Endothelial cell of umbilical vein (primary cell): Measurements from ENCODE around the gene WDR5. TPM values are rescaled to one million over a fixed set of nuclear protein-coding genes. Genes with fewer than 3 reads are reported as not detected.

ENCODE experiments used
- BruUV-seq: library from RNA; stranded (reverse); fragments of 400-500 nt; replicated peaks from 2 replicates; lab custom pipeline; 2021; lab: Mats Ljungman, UMichigan
- CTCF ChIA-PET: fragments of 300-600, 350-600 bp; sonication (Branson Sonifier 250); formaldehyde crosslinking; loops from one replicate; lab custom pipeline; 2021; ENCODE audit warnings: antibody characterized with exemption, inconsistent platforms; lab: Charles Lee
- POLR2A ChIA-PET: fragments of 300-600, 350-600 bp; sonication (Branson Sonifier 250); formaldehyde crosslinking; loops from one replicate; lab custom pipeline; 2021; ENCODE audit warnings: antibody characterized with exemption, inconsistent platforms; lab: Charles Lee
- DNase-seq: peaks from one replicate; pipeline ENCODE4 v3.0.0-alpha.2; 2011; ENCODE audit warnings: low read depth, low spot score
- FAIRE-seq: peaks from 2 replicates; lab custom pipeline; 2011; peaks lifted over from hg19 to GRCh38; lab: Jason Lieb, UNC
- H2AFZ ChIP-seq: 2 replicates; pipeline ENCODE4 v1.6.0; 2012; ENCODE audit warnings: low read depth, low read length, control low read depth, inconsistent platforms
- H3K27ac ChIP-seq: 2 replicates; pipeline ENCODE4 v1.5.1; 2011; ENCODE audit warnings: low read depth, mild to moderate bottlenecking, control low read depth, low read length, moderate library complexity; ENCODE audit not compliant: insufficient read depth
- H3K27me3 ChIP-seq, 2 experiments: 2 replicates each; pipeline versions ENCODE4 v1.6.0 to v1.6.1; 2011; ENCODE audit warnings: low read length in 2 of 2, mixed read lengths in 1 of 2; ENCODE audit not compliant: control insufficient read depth in 2 of 2, insufficient read depth in 2 of 2
- H3K36me3 ChIP-seq, 2 experiments: 2 replicates in 1 of 2; 3 replicates in 1 of 2; pipeline ENCODE4 v1.5.1; 2011; ENCODE audit warnings: low read length in 2 of 2, mild to moderate bottlenecking in 1 of 2, moderate library complexity in 1 of 2; ENCODE audit not compliant: control insufficient read depth in 2 of 2, insufficient read depth in 2 of 2; ENCODE audit errors: extremely low read depth in 1 of 2
- H3K4me1 ChIP-seq: 3 replicates; pipeline ENCODE4 v1.5.1; 2011; ENCODE audit warnings: mild to moderate bottlenecking, low read length; ENCODE audit not compliant: control insufficient read depth, insufficient read depth; ENCODE audit errors: extremely low read depth
- H3K4me2 ChIP-seq: 2 replicates; pipeline ENCODE4 v1.6.1; 2011; ENCODE audit warnings: low read length, control low read depth, mixed read lengths; ENCODE audit not compliant: insufficient read depth
- H3K4me3 ChIP-seq, 3 experiments: fragments of 200-600 bp in 1 of 3; sonication (generic), shearing (Covaris generic) in 1 of 3; replicated peaks in 1 of 3; 2 replicates each; pipeline ENCODE4 v1.5.1; 2011 to 2016; ENCODE audit warnings: control low read depth in 3 of 3, low read length in 3 of 3, mild to moderate bottlenecking in 2 of 3, inconsistent platforms in 1 of 3, low read depth in 1 of 3, moderate library complexity in 1 of 3; ENCODE audit not compliant: insufficient read depth in 1 of 3
- H3K79me2 ChIP-seq: 2 replicates; pipeline ENCODE4 v1.6.0; 2012; ENCODE audit warnings: low read length, inconsistent platforms; ENCODE audit not compliant: control insufficient read depth, insufficient read depth
- H3K9ac ChIP-seq: replicated peaks from 2 replicates; pipeline ENCODE3; 2011; ENCODE audit warnings: low read length, control low read depth; ENCODE audit not compliant: insufficient read depth; ENCODE audit errors: extremely low read depth
- H3K9me1 ChIP-seq: replicated peaks from 3 replicates; pipeline ENCODE4 v1.6.0; 2011; ENCODE audit warnings: mild to moderate bottlenecking, low read length; ENCODE audit not compliant: control insufficient read depth, insufficient read depth; ENCODE audit errors: extremely low read depth
- H3K9me3 ChIP-seq: replicated peaks from 2 replicates; pipeline ENCODE4 v1.5.1; 2012; ENCODE audit warnings: low read length, inconsistent platforms; ENCODE audit not compliant: control insufficient read depth, insufficient read depth
- H4K20me1 ChIP-seq: replicated peaks from 2 replicates; pipeline ENCODE3; 2011; ENCODE audit warnings: mild to moderate bottlenecking, low read length; ENCODE audit not compliant: control insufficient read depth, insufficient read depth; ENCODE audit errors: extremely low read depth
- CTCF ChIP-seq, 2 donors: IDR thresholded peaks; 1 replicate in 1 of 2; 2 replicates in 1 of 2; pipeline ENCODE4 v1.5.1; 2011; ENCODE audit warnings: low read length in 2 of 2, mild to moderate bottlenecking in 2 of 2, moderate library complexity in 2 of 2, control low read depth in 1 of 2, inconsistent platforms in 1 of 2, low read depth in 1 of 2; ENCODE audit not compliant: insufficient read depth in 1 of 2; ENCODE audit errors: extremely low read depth in 1 of 2
- EZH2 ChIP-seq: IDR thresholded peaks from 2 replicates; pipeline ENCODE4 v1.6.1; 2012; ENCODE audit warnings: borderline replicate concordance, low read depth, mild to moderate bottlenecking, moderate library complexity, low read length, inconsistent platforms; ENCODE audit not compliant: severe bottlenecking
- FOS ChIP-seq: IDR thresholded peaks from 2 replicates; pipeline ENCODE4 v1.6.1; 2011; ENCODE audit warnings: mild to moderate bottlenecking, low read length, moderate library complexity, borderline replicate concordance; ENCODE audit not compliant: insufficient read depth
- GATA2 ChIP-seq: IDR thresholded peaks from 2 replicates; pipeline ENCODE4 v1.7.0; 2011; ENCODE audit warnings: low read depth, mild to moderate bottlenecking, moderate library complexity, mixed read lengths, low read length; ENCODE audit not compliant: insufficient read length, insufficient read depth
- JUN ChIP-seq: IDR thresholded peaks from 2 replicates; pipeline ENCODE4 v1.6.1; 2011; ENCODE audit warnings: borderline replicate concordance, low read depth; ENCODE audit not compliant: insufficient read length, insufficient read depth
- MAX ChIP-seq: IDR thresholded peaks from 2 replicates; pipeline ENCODE4 v1.6.1; 2011; ENCODE audit not compliant: insufficient read depth, insufficient read length
- MYC ChIP-seq: IDR thresholded peaks from one replicate; pipeline ENCODE4 v1.6.1; 2011; ENCODE audit warnings: mild to moderate bottlenecking, low read depth, low read length
- POLR2A ChIP-seq: IDR thresholded peaks from 2 replicates; pipeline ENCODE4 v1.6.1; 2012; ENCODE audit warnings: low read depth, mild to moderate bottlenecking, control low read depth, low read length
- POLR2AphosphoS5 ChIP-seq: IDR thresholded peaks from 2 replicates; pipeline ENCODE4 v1.6.1; 2012; ENCODE audit warnings: low read depth, mild to moderate bottlenecking, control low read depth, low read length, moderate library complexity; ENCODE audit not compliant: insufficient read depth
- dilution Hi-C: fragments of 300-500 bp; cut with MboI; formaldehyde crosslinking; loops from one replicate; pipeline ENCODE4 v1.15.0; 2019; ENCODE audit warnings: low sequenced_read_pairs; ENCODE audit not compliant: extremely low pct_ligation_motif_present
- intact Hi-C: fragments of 100-400 bp; cut with micrococcal nuclease; formaldehyde crosslinking; loops from one replicate; pipeline ENCODE4 v1.10.0; 2022
- polyA plus RNA-seq, 4 experiments: library from polyadenylated mRNA; depleted of rRNA in 3 of 4; stranded (reverse) in 3 of 4; unstranded in 1 of 4; fragments of >200 nt; gene quantifications; 2 replicates each; pipeline versions ENCODE4 v1.2.1 to v1.2.3, GENCODE V29; 2011 to 2012; ENCODE audit warnings: missing spikeins in 1 of 4
- total RNA-seq: library from RNA; stranded (reverse); gene quantifications from 2 replicates; pipeline ENCODE4 v1.2.3, GENCODE V29; 2021

Gene WDR5
- total and polyA plus RNA-seq, 2 donors (not counting 3 experiments of a cell fraction or from before 2014, with no cell fraction given), result 32.1 to 42.5 TPM

GRCh38 chr9:134171316-134172197 lies 35.7 kb downstream of the WDR5 start:
- DNase-seq, result no peak
- H3K9me3 ChIP-seq, result no peaks in the 10 kb centered on the region
- no peak overlapping the region for H3K4me3 ChIP-seq
- H3K9ac ChIP-seq, result no peak overlapping the region
- H3K27me3 ChIP-seq, result peaks cover 0 to under 1% of the 10 kb centered on the region in 2 experiments
- POLR2A ChIA-PET, result interaction anchor here (0.9 kb wide), 1 partner anchor 271 kb away, joined by 5 read pairs; no protein-coding TSS in a partner anchor
- dilution Hi-C loops, result no loop called here
- no peaks in the 10 kb centered on the region for H4K20me1 ChIP-seq
- H3K9me1 ChIP-seq, result no peaks in the 10 kb centered on the region
- no peaks in the 10 kb centered on the region for H3K36me3 ChIP-seq
- no peak overlapping the region for H3K4me2 ChIP-seq
- intact Hi-C loops, result no loop called here
- no peaks in the 10 kb centered on the region for H3K79me2 ChIP-seq
- CTCF ChIA-PET, result interaction anchor here (0.6 to 5.1 kb wide), 23 partner anchors 8 to 619 kb away, joined by 3 to 133 read pairs (median 5); no protein-coding TSS in a partner anchor
- no peak for FAIRE-seq
- no peak for TF ChIP-seq GATA2
- TF ChIP-seq MYC, result no peak
- no peak for TF ChIP-seq FOS
- TF ChIP-seq EZH2, result no peak
- no peak for TF ChIP-seq POLR2AphosphoS5
- TF ChIP-seq CTCF (IDR thresholded peaks at IDR 0.05; ENCODE audit: extremely low read depth in 1 of 2, insufficient read depth in 1 of 2, low read depth in 1 of 2, low read length in 2 of 2), result no peak
- no peak for TF ChIP-seq MAX
- no peak for TF ChIP-seq JUN
- TF ChIP-seq POLR2A, result no peak
- H2AFZ ChIP-seq, result no peak overlapping the region
- no TSS peak for BruUV-seq
- H3K27ac ChIP-seq, result no peak overlapping the region
- no peaks in the 10 kb centered on the region for H3K4me1 ChIP-seq
